Heart right ventricle (tissue), 16 donors: ENCODE measurements around the gene SCYGR6. TPM values are rescaled to one million over a fixed set of nuclear protein-coding genes. Genes with fewer than 3 reads are reported as not detected.
"Not testable (repeated sequence)": the region's sequence is repeated elsewhere in the genome, so short reads cannot be mapped to it uniquely, and the experiment has no call there.

Source experiments
- ATAC-seq, 8 donors: fragments of 200-7000 bp; cut with Tn5 transposase; one replicate each; pipeline ENCODE4 v1.9.1; 2020; ENCODE audit warnings: mild to moderate bottlenecking in 8 of 8, moderate library complexity in 8 of 8, moderate number of reproducible peaks in 1 of 8
- DNase-seq, 2 donors: peaks; one replicate each; pipeline ENCODE4 v3.0.0-alpha.2; 2020
- H3K27ac ChIP-seq, 10 donors: fragments of 200-600 bp; sonication (generic) in 2 of 10; one replicate each; pipeline versions ENCODE4 v1.5.0 to v1.8.0; 2020 to 2022; ENCODE audit warnings: mild to moderate bottlenecking in 3 of 10
- H3K27me3 ChIP-seq, 7 donors: fragments of 200-600 bp; one replicate each; pipeline ENCODE4 v1.8.0; 2021 to 2022; ENCODE audit warnings: mild to moderate bottlenecking in 2 of 7
- H3K36me3 ChIP-seq, 9 donors: fragments of 200-600 bp; sonication (generic) in 1 of 9; one replicate each; pipeline versions ENCODE4 v1.5.0 to v1.8.0; 2020 to 2022; ENCODE audit warnings: mild to moderate bottlenecking in 2 of 9
- H3K4me1 ChIP-seq, 9 donors: fragments of 200-600 bp; sonication (generic) in 1 of 9; one replicate each; pipeline versions ENCODE4 v1.5.0 to v1.8.0; 2020 to 2022; ENCODE audit warnings: mild to moderate bottlenecking in 4 of 9
- H3K4me3 ChIP-seq, 10 donors: fragments of 200-600 bp; sonication (generic) in 2 of 10; one replicate each; pipeline versions ENCODE4 v1.5.0 to v1.8.0; 2020 to 2022; ENCODE audit warnings: mild to moderate bottlenecking in 7 of 10, moderate library complexity in 2 of 10
- H3K9me3 ChIP-seq, 11 donors: fragments of 200-600 bp in 10 of 11; sonication (generic) in 2 of 11; one replicate each; pipeline versions ENCODE4 v1.5.0 to v1.8.0; 2013 to 2022; ENCODE audit warnings: mild to moderate bottlenecking in 2 of 11, control low read depth in 1 of 11, moderate library complexity in 1 of 11
- WGBS, 2 donors: extraction: QIAGEN DNeasy Blood & Tissue Kit; methylation state at CpG; one replicate each; pipeline ENCODE4 v1.1.7; 2013; ENCODE audit warnings: inconsistent platforms in 1 of 2; 5-methylcytosine and 5-hydroxymethylcytosine counted together
- intact Hi-C, 10 donors: fragments of 100-400 bp; cut with DNase I; formaldehyde crosslinking; loops; one replicate each; pipeline versions ENCODE4 v1.11.1 to v1.14.2; 2022
- polyA plus RNA-seq, 2 donors: library from polyadenylated mRNA; stranded (reverse); fragments of 200-250 nt; gene quantifications; one replicate each; pipeline ENCODE4 v1.2.3, GENCODE V29; 2013
- total RNA-seq, 10 donors: library from RNA; stranded (reverse); fragmentation: NEBNext Ultra II Directional in 3 of 10; extraction: Animal tissue kit (Norgen Biotek cat#: 25700) in 3 of 10; gene quantifications; one replicate each; pipeline versions ENCODE4 v1.2.1 to v1.2.4, GENCODE V29; 2021 to 2023
- TF ChIP-seq, protein P1 (sequence below), 9 donors: fragments of 200-600 bp; sonication (generic) in 2 of 9; IDR thresholded peaks; one replicate each; pipeline versions ENCODE4 v1.5.0 to v1.8.0; 2021 to 2022; ENCODE audit warnings: antibody characterized with exemption in 9 of 9, mild to moderate bottlenecking in 5 of 9, moderate library complexity in 1 of 9
- donor health status: Arrhythmogenic right ventricular cardiomyopathy.
- donor health status: ischemic (EF 13 %, LVEDD 7.1; RV severe dilation, severe dysfunction).
- donor health status: healthy with polysubstance abuse.
- donor health status: DM: no; HTN: yes; CAD: no.
- donor health status: DM: no; HTN: no; CAD: no.
- donor health status: ischemic (EF 25% LVEDD 6.9; RV normal size, moderate dysfunction).
- donor health status: ischemic (EF 25% LVEDD 5.7; RV mildly dilated, moderate dysfunction).
- donor health status: healthy.
- donor health status: DM: yes; HTN: yes; CAD: no.
- donor health status: Ischemic cardiomyopathy.
- donor health status: ischemic (EF 35%, LVEDD 5.7; RV mildly dilated, moderate dysfunction).
- donor health status: nonischemic (EF 11% LVEDD 7.7; RV severe dilation, severe dysfunction).
- donor health status: DM: yes; HTN: yes; CAD: no.
- donor health status: PGD.
- donor health status: ischemic (EF 29% LVEDD 5.4; RV normal size, mild dysfunction).
- donor health status: nonischemic (EF 23%, LVEDD 6.1; RV moderate dilation, normal function).

SCYGR6 gene
- total and polyA plus RNA-seq, 12 donors: not detected

DNA sequence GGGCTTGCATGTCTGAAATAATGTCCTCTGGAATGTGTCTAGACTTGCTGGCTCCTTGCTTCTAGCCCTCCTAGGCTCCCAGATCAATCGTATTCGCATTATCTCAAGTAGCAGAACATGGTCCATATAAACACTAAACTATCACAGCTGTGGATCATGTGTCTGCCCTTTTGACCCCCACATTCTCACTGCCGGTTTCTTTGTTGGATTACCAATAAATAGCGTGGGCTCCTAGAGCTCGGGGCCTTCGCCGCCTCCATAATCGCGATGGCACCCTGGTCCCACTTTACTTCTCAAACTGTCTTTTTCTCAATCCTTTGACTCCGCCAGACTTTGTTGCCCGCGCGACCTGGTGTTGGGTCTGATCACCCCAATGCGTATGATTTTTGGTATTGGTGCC lies 14.8 kb upstream of the SCYGR6 start:
- no peak for DNase-seq
- Histone ChIP-seq H3K27me3 (peaks cover 0 to 10% (median 3%) of the 10 kb centered on the region in 7 donors), H3K4me1 (no peaks in the 10 kb centered on the region), H3K9me3 (no peaks in the 10 kb centered on the region), H3K36me3 (no peaks in the 10 kb centered on the region), H3K27ac (no peak overlapping the region), H3K4me3 (no peak overlapping the region)
- no peak for ATAC-seq
- TF ChIP-seq, protein P1, sequence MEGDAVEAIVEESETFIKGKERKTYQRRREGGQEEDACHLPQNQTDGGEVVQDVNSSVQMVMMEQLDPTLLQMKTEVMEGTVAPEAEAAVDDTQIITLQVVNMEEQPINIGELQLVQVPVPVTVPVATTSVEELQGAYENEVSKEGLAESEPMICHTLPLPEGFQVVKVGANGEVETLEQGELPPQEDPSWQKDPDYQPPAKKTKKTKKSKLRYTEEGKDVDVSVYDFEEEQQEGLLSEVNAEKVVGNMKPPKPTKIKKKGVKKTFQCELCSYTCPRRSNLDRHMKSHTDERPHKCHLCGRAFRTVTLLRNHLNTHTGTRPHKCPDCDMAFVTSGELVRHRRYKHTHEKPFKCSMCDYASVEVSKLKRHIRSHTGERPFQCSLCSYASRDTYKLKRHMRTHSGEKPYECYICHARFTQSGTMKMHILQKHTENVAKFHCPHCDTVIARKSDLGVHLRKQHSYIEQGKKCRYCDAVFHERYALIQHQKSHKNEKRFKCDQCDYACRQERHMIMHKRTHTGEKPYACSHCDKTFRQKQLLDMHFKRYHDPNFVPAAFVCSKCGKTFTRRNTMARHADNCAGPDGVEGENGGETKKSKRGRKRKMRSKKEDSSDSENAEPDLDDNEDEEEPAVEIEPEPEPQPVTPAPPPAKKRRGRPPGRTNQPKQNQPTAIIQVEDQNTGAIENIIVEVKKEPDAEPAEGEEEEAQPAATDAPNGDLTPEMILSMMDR (IDR thresholded peaks at IDR 0.05): no peak
- intact Hi-C loops: no loop called here
- 72 to 73% methylated on average over 14 of the region's 14 CpGs for WGBS, 2 donors

GRCh38 chr2:227728035-227728434 lies 3.5 kb upstream of the SCYGR6 start, which contains the start of gene SCYGR7:
Gene SCYGR7 (plus strand): TSS chr2:227728335. CDS start chr2:227728335, 0 bp downstream.
- ATAC-seq: no peak
- no peak within 1 kb of the TSS for H3K4me3 ChIP-seq

DNA sequence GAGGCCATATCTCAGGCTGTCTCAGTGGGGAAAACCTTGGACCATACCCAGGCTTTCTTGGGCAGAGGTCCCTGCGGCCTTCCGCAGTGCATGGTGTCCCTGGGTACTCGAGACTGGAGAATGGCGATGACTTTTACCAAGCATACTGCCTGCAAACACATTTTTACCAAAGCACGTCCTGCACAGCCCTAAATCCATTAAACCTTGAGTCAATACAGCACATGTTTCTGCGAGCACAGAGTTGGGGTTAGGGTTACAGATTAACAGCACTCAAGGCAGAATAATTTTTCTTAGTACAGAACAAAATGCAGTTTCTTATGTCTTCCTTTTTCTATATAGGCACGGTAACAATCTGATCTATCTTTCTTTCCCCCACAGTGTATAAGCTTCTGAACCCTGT lies 1.7 kb downstream of the SCYGR6 start:
- H3K4me1 ChIP-seq, H3K36me3 ChIP-seq, DNase-seq, H3K4me3 ChIP-seq, ATAC-seq, intact Hi-C loops, H3K27ac ChIP-seq, H3K9me3 ChIP-seq: not testable (repeated sequence)
- WGBS, 2 donors: 76 to 78% methylated on average over 7 of the region's 7 CpGs
- H3K27me3 ChIP-seq: peaks cover 0 to 28% (median 8%) of the 10 kb centered on the region in 7 donors

More at GRCh38 chr2:227728035-227728434, 3.5 kb upstream of the SCYGR6 start, which contains the start of gene SCYGR7:
- no peaks in the 10 kb centered on the region for H3K4me1 ChIP-seq
- H3K36me3 ChIP-seq: no peaks in the 10 kb centered on the region
- TF ChIP-seq, protein P1 (IDR thresholded peaks at IDR 0.05): no peak
- no peaks in the 10 kb centered on the region for H3K9me3 ChIP-seq
- H3K27me3 ChIP-seq: peaks cover 0 to 28% (median 8%) of the 10 kb centered on the region in 7 donors
- DNase-seq: no peak
- intact Hi-C loops: no loop called here
- WGBS, 2 donors: 92 to 95% methylated on average over 5 of the region's 5 CpGs
- H3K27ac ChIP-seq: no peak within 1 kb of the TSS

DNA sequence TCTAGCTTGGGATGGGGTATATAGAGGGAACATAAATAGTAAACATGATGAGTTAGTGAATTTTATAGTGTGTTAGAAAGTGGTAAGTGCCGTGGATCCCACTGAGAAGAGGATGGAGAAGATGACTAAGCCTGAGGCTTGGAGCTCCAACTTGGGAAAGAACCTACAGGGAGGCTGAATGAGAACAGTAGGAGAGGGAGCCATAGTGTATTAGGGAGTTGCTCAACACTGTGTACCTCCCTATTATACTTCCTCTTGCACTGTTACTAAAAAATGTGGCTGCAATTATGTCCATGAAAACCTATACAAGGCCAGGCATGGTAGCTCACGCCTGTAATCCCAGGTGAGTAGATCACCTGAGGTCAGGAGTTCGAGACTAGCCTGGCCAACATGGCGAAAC lies 3.9 kb downstream of the SCYGR6 start:
- WGBS, 2 donors: 90 to 93% methylated on average over 4 of the region's 4 CpGs
- ATAC-seq: no peak
- intact Hi-C loops: no loop called here

DNA sequence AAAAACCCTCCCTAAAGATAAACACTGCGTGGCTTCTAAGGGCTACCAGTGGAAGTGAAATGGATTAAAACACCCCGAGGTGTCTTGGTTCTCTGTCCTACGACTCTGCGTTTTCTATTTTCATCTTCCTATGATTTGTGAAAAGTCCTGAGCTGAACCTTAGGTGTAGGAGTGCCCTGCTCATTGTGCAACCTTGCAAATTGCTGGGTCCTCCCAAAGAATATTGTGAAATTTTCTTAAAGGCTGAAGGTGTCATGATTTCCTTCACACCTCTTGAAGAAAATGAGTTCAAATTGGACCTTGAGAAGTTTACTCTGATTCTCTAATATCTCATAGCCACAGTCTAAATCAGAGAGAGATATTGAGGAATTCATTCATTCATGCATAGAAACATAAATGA lies 4.9 kb downstream of the SCYGR6 start:
- H3K27me3 ChIP-seq: peaks cover 0 to 25% (median 8%) of the 10 kb centered on the region in 7 donors
- no peak for ATAC-seq
- no peaks in the 10 kb centered on the region for H3K36me3 ChIP-seq
- TF ChIP-seq, protein P1 (IDR thresholded peaks at IDR 0.05): no peak
- WGBS, 2 donors: 94 to 97% methylated on average over 4 of the region's 4 CpGs
- H3K4me3 ChIP-seq: no peak overlapping the region
- intact Hi-C loops: no loop called here
- DNase-seq: no peak
- peaks cover 0 to 16% (median 11%) of the 10 kb centered on the region in 9 donors for H3K4me1 ChIP-seq
- no peak overlapping the region for H3K27ac ChIP-seq
- no peaks in the 10 kb centered on the region for H3K9me3 ChIP-seq

More for the DNA sequence above, 3.9 kb downstream of the SCYGR6 start:
- H3K4me1 ChIP-seq: peaks cover 0 to 16% (median 11%) of the 10 kb centered on the region in 9 donors
- peaks cover 0 to 28% (median 8%) of the 10 kb centered on the region in 7 donors for H3K27me3 ChIP-seq
- no peaks in the 10 kb centered on the region for H3K9me3 ChIP-seq
- no peak overlapping the region for H3K27ac ChIP-seq
- TF ChIP-seq, protein P1 (IDR thresholded peaks at IDR 0.05): no peak
- no peaks in the 10 kb centered on the region for H3K36me3 ChIP-seq
- no peak overlapping the region for H3K4me3 ChIP-seq
- DNase-seq: no peak
